Lower leg skin (tissue), 3 donors: ENCODE measurements around the gene MT2A.

Source experiments
- CTCF ChIP-seq, 3 donors: fragments of 450-650 bp; IDR thresholded peaks; one replicate each; pipeline ENCODE4 v1.5.1; 2016; ENCODE audit warnings: antibody characterized with exemption in 3 of 3, mild to moderate bottlenecking in 3 of 3, moderate library complexity in 2 of 3
- POLR2A ChIP-seq, 2 donors: fragments of 450-650 bp; IDR thresholded peaks; one replicate each; pipeline ENCODE4 v1.6.1; 2016 to 2017; ENCODE audit warnings: antibody characterized with exemption in 2 of 2, mild to moderate bottlenecking in 1 of 2, moderate library complexity in 1 of 2

DNA sequence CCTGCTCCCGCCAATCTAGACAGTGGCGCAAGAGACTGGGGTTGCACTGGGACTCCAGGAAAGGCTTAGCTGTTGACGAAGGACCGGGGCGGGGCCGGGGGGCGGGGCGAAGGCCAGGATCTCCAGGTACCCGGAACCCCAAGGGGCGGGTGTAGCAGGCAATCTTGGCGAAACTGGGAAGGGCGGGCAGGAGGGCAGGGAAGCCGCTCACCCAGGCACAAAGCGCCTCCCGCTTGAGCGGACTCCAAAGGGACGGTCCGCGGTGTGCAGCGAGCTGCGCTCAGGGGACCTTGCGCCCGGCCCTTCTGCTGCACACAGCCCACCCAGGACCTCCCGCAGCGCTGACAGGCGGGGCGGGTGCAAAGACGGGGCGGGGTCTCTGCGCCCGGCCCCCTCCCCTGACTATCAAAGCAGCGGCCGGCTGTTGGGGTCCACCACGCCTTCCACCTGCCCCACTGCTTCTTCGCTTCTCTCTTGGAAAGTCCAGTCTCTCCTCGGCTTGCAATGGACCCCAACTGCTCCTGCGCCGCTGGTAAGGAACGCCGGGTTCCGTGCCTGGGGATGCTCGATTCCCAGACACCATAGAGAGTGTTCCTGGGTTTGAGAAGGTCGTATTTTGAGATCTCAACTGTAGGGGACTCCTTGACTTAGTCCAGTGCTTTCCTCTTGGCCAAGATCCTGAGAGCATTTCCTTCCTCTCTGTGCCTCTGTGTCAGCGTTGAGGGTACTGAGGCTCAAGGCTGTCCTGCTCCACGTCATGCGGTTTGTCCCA is 49.4 kb downstream of the MT2A start, which contains the start of gene MT1F:
- TF ChIP-seq CTCF (IDR thresholded peaks at IDR 0.05) (no peak), POLR2A (IDR thresholded peaks at IDR 0.05) (no peak)
